HCT116 (cell line): Measurements from ENCODE around the gene HRH4. TPM values are rescaled to one million over a fixed set of nuclear protein-coding genes. Genes with fewer than 3 reads are reported as not detected.

ENCODE experiments used
- ATAC-seq: fragments of 200-7000 bp; cut with Tn5 transposase; 2 replicates; pipeline ENCODE4 v1.9.1; 2020; ENCODE audit warnings: mild to moderate bottlenecking, moderate library complexity
- BruUV-seq: library from RNA; stranded (reverse); fragments of 400-500 nt; replicated peaks from 2 replicates; lab custom pipeline; 2021; lab: Mats Ljungman, UMichigan
- CTCF ChIA-PET: fragments of 300-600 bp; sonication (Branson Sonifier 250); formaldehyde crosslinking; loops from one replicate; lab custom pipeline; 2021; ENCODE audit warnings: antibody characterized with exemption; lab: Charles Lee
- POLR2A ChIA-PET: fragments of 300-600, 350-600 bp; sonication (Branson Sonifier 250); formaldehyde crosslinking; loops from one replicate; lab custom pipeline; 2021; ENCODE audit warnings: antibody characterized with exemption; lab: Charles Lee
- RAD21 ChIA-PET, 2 experiments: fragments of 300-600 bp; sonication (Branson Sonifier 250); formaldehyde crosslinking; loops; one replicate each; lab custom pipeline; 2023; ENCODE audit warnings: low total read pairs in 2 of 2; ENCODE audit not compliant: uncharacterized antibody in 2 of 2, unreplicated experiment in 2 of 2, low non-redundant PET in 1 of 2; lab: Charles Lee
- DNase-seq: peaks from one replicate; pipeline ENCODE4 v3.0.0-alpha.2; 2010; ENCODE audit warnings: low read depth, low spot score
- H2AFZ ChIP-seq: fragments of 200-600 bp; shearing (Covaris generic), sonication (generic); 2 replicates; pipeline ENCODE4 v1.6.1; 2017; ENCODE audit warnings: low read depth, mixed run types, mixed read lengths, antibody characterized with exemption, low read length; ENCODE audit not compliant: poor library complexity, severe bottlenecking
- H3K27ac ChIP-seq: 2 replicates; pipeline ENCODE4 v1.5.1; 2012; ENCODE audit warnings: low read depth, low read length
- H3K27me3 ChIP-seq: fragments of 200-600 bp; sonication (generic); 2 replicates; pipeline ENCODE4 v1.6.1; 2016; ENCODE audit warnings: mixed run types, low read length, mixed read lengths; ENCODE audit not compliant: insufficient read depth
- H3K36me3 ChIP-seq, 2 experiments: fragments of 200-500 bp in 1 of 2; fragments of 200-600 bp in 1 of 2; sonication (Bioruptor generic) in 1 of 2; sonication (generic) in 1 of 2; 2 replicates each; pipeline versions ENCODE4 v1.5.1 to v1.6.1; 2014 to 2016; ENCODE audit warnings: low read length in 2 of 2, inconsistent platforms in 1 of 2, mixed read lengths in 1 of 2, mixed run types in 1 of 2; ENCODE audit not compliant: insufficient read depth in 2 of 2, control insufficient read depth in 1 of 2
- H3K4me1 ChIP-seq, 2 experiments: fragments of 200-600 bp in 1 of 2; sonication (generic) in 1 of 2; 2 replicates each; pipeline versions ENCODE4 v1.5.1 to v1.6.1; 2012 to 2017; ENCODE audit warnings: low read length in 2 of 2, inconsistent platforms in 1 of 2, mild to moderate bottlenecking in 1 of 2, mixed read lengths in 1 of 2, mixed run types in 1 of 2, moderate library complexity in 1 of 2; ENCODE audit not compliant: insufficient read depth in 2 of 2, control insufficient read depth in 1 of 2
- H3K4me2 ChIP-seq: fragments of 200-600 bp; sonication (generic); 2 replicates; pipeline ENCODE4 v1.6.1; 2017; ENCODE audit warnings: mixed run types, low read length, mixed read lengths
- H3K4me3 ChIP-seq, 2 experiments: fragments of 200-600 bp in 1 of 2; sonication (generic) in 1 of 2; replicated peaks in 1 of 2; 2 replicates each; pipeline ENCODE4 v1.5.1; 2011 to 2016; ENCODE audit warnings: low read length in 2 of 2, control low read depth in 1 of 2, low read depth in 1 of 2, mild to moderate bottlenecking in 1 of 2, mixed read lengths in 1 of 2, mixed run types in 1 of 2
- H3K79me2 ChIP-seq: fragments of 200-600 bp; sonication (generic); 2 replicates; pipeline ENCODE4 v1.6.1; 2017; ENCODE audit warnings: mild to moderate bottlenecking, mixed run types, low read length, moderate library complexity, mixed read lengths; ENCODE audit not compliant: insufficient read depth
- H3K9ac ChIP-seq: fragments of 200-600 bp; sonication (generic); 2 replicates; pipeline ENCODE4 v1.6.1; 2016; ENCODE audit warnings: low read length, mixed read lengths
- H3K9me2 ChIP-seq: fragments of 200-600 bp; sonication (generic), shearing (Covaris generic); 2 replicates; pipeline ENCODE4 v1.6.1; 2017; ENCODE audit warnings: mixed run types, mild to moderate bottlenecking, moderate library complexity; ENCODE audit not compliant: insufficient read depth
- H3K9me3 ChIP-seq, 2 experiments: fragments of 200-500 bp in 1 of 2; fragments of 200-600 bp in 1 of 2; sonication (Bioruptor generic) in 1 of 2; sonication (generic) in 1 of 2; 2 replicates each; pipeline ENCODE4 v1.6.1; 2014 to 2017; ENCODE audit warnings: low read length in 2 of 2, mixed read lengths in 2 of 2, inconsistent platforms in 1 of 2, low read depth in 1 of 2, mild to moderate bottlenecking in 1 of 2, mixed run types in 1 of 2, moderate library complexity in 1 of 2; ENCODE audit not compliant: control insufficient read depth in 1 of 2, insufficient read depth in 1 of 2
- H4K20me1 ChIP-seq: fragments of 200-600 bp; sonication (generic), shearing (Covaris generic); 2 replicates; pipeline ENCODE4 v1.6.1; 2017; ENCODE audit warnings: mixed run types, mild to moderate bottlenecking, moderate library complexity; ENCODE audit not compliant: insufficient read depth
- ATF3 ChIP-seq: IDR thresholded peaks from 2 replicates; pipeline ENCODE4 v1.6.1; 2012
- CEBPB ChIP-seq: IDR thresholded peaks from 2 replicates; pipeline ENCODE4 v1.6.1; 2012; ENCODE audit warnings: low read depth
- EGR1 ChIP-seq: IDR thresholded peaks from 2 replicates; pipeline ENCODE4 v1.6.1; 2012; ENCODE audit warnings: low read depth
- EZH2 ChIP-seq: fragments of 200-600 bp; sonication (generic); IDR thresholded peaks from 2 replicates; pipeline ENCODE4 v1.6.1; 2017; ENCODE audit warnings: antibody characterized with exemption, mixed run types
- MAX ChIP-seq: IDR thresholded peaks from 2 replicates; pipeline ENCODE4 v1.6.1; 2012
- RAD21 ChIP-seq: IDR thresholded peaks from 2 replicates; pipeline ENCODE4 v1.6.1; 2012; ENCODE audit warnings: low read depth, mild to moderate bottlenecking
- REST ChIP-seq: IDR thresholded peaks from 2 replicates; pipeline ENCODE4 v1.6.1; 2012; ENCODE audit warnings: low read depth
- SRF ChIP-seq: IDR thresholded peaks from 2 replicates; pipeline ENCODE4 v1.6.1; 2012; ENCODE audit warnings: low read depth
- YY1 ChIP-seq: IDR thresholded peaks from 2 replicates; pipeline ENCODE4 v1.6.1; 2011; ENCODE audit warnings: low read length, low read depth, moderate library complexity, mild to moderate bottlenecking; ENCODE audit not compliant: insufficient replicate concordance; ENCODE audit errors: extremely low read depth
- ZNF274 ChIP-seq: fragments of 200-500 bp; sonication (Bioruptor generic); IDR thresholded peaks from 2 replicates; pipeline ENCODE4 v1.6.1; 2014; ENCODE audit warnings: mild to moderate bottlenecking, low read depth, low read length, inconsistent platforms
- intact Hi-C: fragments of 100-400 bp; cut with micrococcal nuclease; formaldehyde crosslinking; loops from 2 replicates; pipeline ENCODE4 v1.10.0; 2022
- total RNA-seq: library from RNA; stranded (reverse); gene quantifications from one replicate; pipeline ENCODE4 v1.2.1, GENCODE V29; 2021; ENCODE audit not compliant: unreplicated experiment

HRH4 gene
- total RNA-seq, 1 experiment from 2014 or later = not detected

GRCh38 chr18:24421831-24422230, 38.6 kb upstream of the HRH4 start:
- peaks cover 1% of the 10 kb centered on the region; the same call in 1 of the 2 replicates for H3K79me2 ChIP-seq
- RAD21 ChIA-PET = no interaction called here
- peaks cover 0 to 9% of the 10 kb centered on the region in 2 experiments; a peak in 2 of 4 replicates for H3K4me1 ChIP-seq
- no TSS peak for BruUV-seq
- no peak for DNase-seq
- no peaks in the 10 kb centered on the region for H3K9me3 ChIP-seq
- no peak overlapping the region for H2AFZ ChIP-seq
- H3K9me2 ChIP-seq = no peaks in the 10 kb centered on the region
- no peaks in the 10 kb centered on the region for H4K20me1 ChIP-seq
- intact Hi-C loops = loop anchor here (10.0 kb wide), 1 partner anchor 67 kb away; no protein-coding TSS in a partner anchor
- H3K9ac ChIP-seq = no peak overlapping the region
- no peak overlapping the region for H3K4me2 ChIP-seq
- no peak overlapping the region for H3K4me3 ChIP-seq
- CTCF ChIA-PET = no interaction called here
- TF ChIP-seq CEBPB = no peak
- TF ChIP-seq EZH2 = no peak
- TF ChIP-seq REST = no peak
- no peak for TF ChIP-seq ZNF274
- TF ChIP-seq MAX = no peak
- no peak for TF ChIP-seq YY1
- no peak for TF ChIP-seq ATF3
- TF ChIP-seq EGR1 = no peak
- TF ChIP-seq SRF = no peak
- TF ChIP-seq RAD21 = no peak
- TF ChIP-seq, all 23 proteins: peak for 0
- no peak for ATAC-seq
- H3K36me3 ChIP-seq = no peaks in the 10 kb centered on the region
- H3K27ac ChIP-seq = no peak overlapping the region
- H3K27me3 ChIP-seq = no peaks in the 10 kb centered on the region
- POLR2A ChIA-PET = no interaction called here
